ENCODE results near the gene SCN1B. TPM values are rescaled to one million over a fixed set of nuclear protein-coding genes. Genes with fewer than 3 reads are reported as not detected.
"Not testable (repeated sequence)": the region's sequence is repeated elsewhere in the genome, so short reads cannot be mapped to it uniquely, and the experiment has no call there.

Gene SCN1B
- total and polyA plus RNA-seq, 3 experiments from 2014 or later = 1.1 to 1.9 (median 1.3) TPM

- ChIA-PET CTCF (interaction anchor here (0.6 to 6.6 kb wide), 13 partner anchors 9 to 53 kb away, joined by 3 to 122 read pairs (median 4); partner anchors contain the start of gene GRAMD1A), POLR2A (interaction anchor here (0.6 to 4.3 kb wide), 7 partner anchors 9 to 42 kb away, joined by 3 to 48 read pairs (median 8); partner anchors contain the start of gene GRAMD1A)
- H3K4me3 Mint-ChIP-seq = peak overlapping the region; percentile 60 to 94 (median 81)
- Histone ChIP-seq H3K36me3 (ENCODE audit: insufficient read depth, low read length) (peaks cover 60% of the 10 kb centered on the region), H3K4me1 (ENCODE audit: insufficient read depth, low read length) (peaks cover 63% of the 10 kb centered on the region)
- H3K9me3 ChIP-seq (ENCODE audit: low read length); H3K27ac ChIP-seq (ENCODE audit: low read depth, low read length); DNase-seq; H3K27me3 Mint-ChIP-seq; H3K27me3 ChIP-seq (ENCODE audit: insufficient read depth, low read length, poor library complexity, severe bottlenecking); H3K9me3 Mint-ChIP-seq; H3K4me3 ChIP-seq (ENCODE audit: low read length): not testable (repeated sequence)
- H3K36me3 Mint-ChIP-seq = peaks cover 22 to 76% (median 23%) of the 10 kb centered on the region in 3 donors
- peak overlapping the region; percentile 90 to 99 (median 96) for H3K27ac Mint-ChIP-seq
- H3K4me1 Mint-ChIP-seq = peaks cover 60 to 80% (median 65%) of the 10 kb centered on the region in 3 donors
Measured at GRCh38 chr19:35014774-35015173, 15.5 kb upstream of the SCN1B start.

- H3K9me3 Mint-ChIP-seq = no peaks in the 10 kb centered on the region
- H3K36me3 ChIP-seq (ENCODE audit: insufficient read depth, low read length) = peaks cover 58% of the 10 kb centered on the region
- POLR2A ChIA-PET = interaction anchor here (0.6 to 4.3 kb wide), 3 partner anchors 10 to 30 kb away, joined by 4 to 48 read pairs (median 8); partner anchors contain the start of gene GRAMD1A
- DNase-seq = no peak
- H3K27me3 ChIP-seq (ENCODE audit: insufficient read depth, low read length, poor library complexity, severe bottlenecking) = no peaks in the 10 kb centered on the region
- H3K4me3 ChIP-seq (ENCODE audit: low read length) = no peak overlapping the region
- H3K36me3 Mint-ChIP-seq = peaks cover 22 to 76% (median 24%) of the 10 kb centered on the region in 3 donors
- CTCF ChIA-PET = interaction anchor here (1.2 to 6.6 kb wide), 4 partner anchors 9 to 52 kb away, joined by 4 to 122 read pairs (median 51); partner anchors contain the start of gene GRAMD1A
- H3K4me1 Mint-ChIP-seq = peaks cover 57 to 77% (median 62%) of the 10 kb centered on the region in 3 donors
- peak overlapping the region; percentile 60 to 99 (median 96) for H3K27ac Mint-ChIP-seq
- H3K27me3 Mint-ChIP-seq = peaks cover 0 to 1% of the 10 kb centered on the region in 2 donors
- no peak overlapping the region for H3K27ac ChIP-seq (ENCODE audit: low read depth, low read length)
- H3K4me1 ChIP-seq (ENCODE audit: insufficient read depth, low read length) = peaks cover 59% of the 10 kb centered on the region
- H3K4me3 Mint-ChIP-seq = peak overlapping the region in 1 of 7 donors; percentile 84
- H3K9me3 ChIP-seq (ENCODE audit: low read length) = no peaks in the 10 kb centered on the region
Measured at GRCh38 chr19:35015270-35015953, 14.9 kb upstream of the SCN1B start.

GRCh38 chr19:35015954-35016351, 14.3 kb upstream of the SCN1B start:
- H3K4me3 Mint-ChIP-seq = no peak overlapping the region
- H3K36me3 Mint-ChIP-seq = peaks cover 23 to 77% (median 28%) of the 10 kb centered on the region in 3 donors
- ChIA-PET CTCF (interaction anchor here (5.5 to 6.6 kb wide), 2 partner anchors 17 to 44 kb away, joined by 98 to 122 read pairs; partner anchors contain the start of gene GRAMD1A), POLR2A (interaction anchor here (1.0 kb wide), 1 partner anchor 11 kb away, joined by 3 read pairs; no protein-coding TSS in a partner anchor)
- peaks cover 53 to 74% (median 56%) of the 10 kb centered on the region in 3 donors for H3K4me1 Mint-ChIP-seq
- Histone ChIP-seq H3K9me3 (ENCODE audit: low read length) (no peaks in the 10 kb centered on the region), H3K4me3 (ENCODE audit: low read length) (no peak overlapping the region), H3K27me3 (ENCODE audit: insufficient read depth, low read length, poor library complexity, severe bottlenecking) (no peaks in the 10 kb centered on the region), H3K36me3 (ENCODE audit: insufficient read depth, low read length) (peaks cover 59% of the 10 kb centered on the region), H3K27ac (ENCODE audit: low read depth, low read length) (no peak overlapping the region), H3K4me1 (ENCODE audit: insufficient read depth, low read length) (peaks cover 53% of the 10 kb centered on the region)
- peak overlapping the region in 6 of 8 donors; percentile 22 to 92 (median 40) for H3K27ac Mint-ChIP-seq
- peaks cover 0 to 1% of the 10 kb centered on the region in 2 donors for H3K27me3 Mint-ChIP-seq
- H3K9me3 Mint-ChIP-seq = no peaks in the 10 kb centered on the region
- DNase-seq = no peak

GRCh38 chr19:35017507-35017906, 12.8 kb upstream of the SCN1B start:
- no peak for DNase-seq
- ChIA-PET POLR2A (interaction anchor here (0.6 kb wide), 1 partner anchor 178 kb away, joined by 3 read pairs; no protein-coding TSS in a partner anchor), CTCF (interaction anchor here (1.5 to 6.6 kb wide), 2 partner anchors 9 to 45 kb away, joined by 4 to 122 read pairs; no protein-coding TSS in a partner anchor)
- H3K27me3 ChIP-seq (ENCODE audit: insufficient read depth, low read length, poor library complexity, severe bottlenecking) = no peaks in the 10 kb centered on the region
- H3K36me3 ChIP-seq (ENCODE audit: insufficient read depth, low read length) = peaks cover 66% of the 10 kb centered on the region
- H3K27ac ChIP-seq (ENCODE audit: low read depth, low read length) = no peak overlapping the region
- H3K9me3 Mint-ChIP-seq = no peaks in the 10 kb centered on the region
- H3K36me3 Mint-ChIP-seq = peaks cover 24 to 77% (median 30%) of the 10 kb centered on the region in 3 donors
- H3K4me3 ChIP-seq (ENCODE audit: low read length) = no peak overlapping the region
- no peaks in the 10 kb centered on the region for H3K9me3 ChIP-seq (ENCODE audit: low read length)
- H3K27me3 Mint-ChIP-seq = peaks cover 0 to 1% of the 10 kb centered on the region in 2 donors
- H3K4me1 ChIP-seq (ENCODE audit: insufficient read depth, low read length) = peaks cover 38% of the 10 kb centered on the region
- peaks cover 37 to 61% (median 41%) of the 10 kb centered on the region in 3 donors for H3K4me1 Mint-ChIP-seq
- H3K27ac Mint-ChIP-seq = peak overlapping the region in 6 of 8 donors; percentile 47 to 83 (median 68)
- H3K4me3 Mint-ChIP-seq = no peak overlapping the region

- Histone ChIP-seq H3K27me3 (ENCODE audit: insufficient read depth, low read length, poor library complexity, severe bottlenecking) (no peaks in the 10 kb centered on the region), H3K27ac (ENCODE audit: low read depth, low read length) (no peak overlapping the region), H3K9me3 (ENCODE audit: low read length) (no peaks in the 10 kb centered on the region), H3K4me1 (ENCODE audit: insufficient read depth, low read length) (peaks cover 29% of the 10 kb centered on the region), H3K36me3 (ENCODE audit: insufficient read depth, low read length) (peaks cover 73% of the 10 kb centered on the region), H3K4me3 (ENCODE audit: low read length) (no peak overlapping the region)
- ChIA-PET POLR2A (no interaction called here), CTCF (no interaction called here)
- Mint-ChIP-seq H3K9me3 (no peaks in the 10 kb centered on the region), H3K27ac (peak overlapping the region in 7 of 8 donors; percentile 27 to 93 (median 57)), H3K4me3 (no peak overlapping the region), H3K27me3 (no peaks in the 10 kb centered on the region), H3K36me3 (peaks cover 24 to 79% (median 30%) of the 10 kb centered on the region in 3 donors), H3K4me1 (peaks cover 29 to 52% (median 32%) of the 10 kb centered on the region in 3 donors)
- DNase-seq = no peak
Measured at GRCh38 chr19:35018379-35018778, 11.9 kb upstream of the SCN1B start.

GRCh38 chr19:35019144-35019543, 11.1 kb upstream of the SCN1B start:
- H3K27ac Mint-ChIP-seq = no peak overlapping the region
- no peak for DNase-seq
- H3K36me3 ChIP-seq (ENCODE audit: insufficient read depth, low read length) = peaks cover 78% of the 10 kb centered on the region
- no peaks in the 10 kb centered on the region for H3K9me3 Mint-ChIP-seq
- peaks cover 21 to 45% (median 24%) of the 10 kb centered on the region in 3 donors for H3K4me1 Mint-ChIP-seq
- no peaks in the 10 kb centered on the region for H3K27me3 ChIP-seq (ENCODE audit: insufficient read depth, low read length, poor library complexity, severe bottlenecking)
- H3K9me3 ChIP-seq (ENCODE audit: low read length) = no peaks in the 10 kb centered on the region
- peaks cover 22% of the 10 kb centered on the region for H3K4me1 ChIP-seq (ENCODE audit: insufficient read depth, low read length)
- no peak overlapping the region for H3K4me3 ChIP-seq (ENCODE audit: low read length)
- no peaks in the 10 kb centered on the region for H3K27me3 Mint-ChIP-seq
- H3K36me3 Mint-ChIP-seq = peaks cover 24 to 87% (median 30%) of the 10 kb centered on the region in 3 donors
- H3K27ac ChIP-seq (ENCODE audit: low read depth, low read length) = no peak overlapping the region
- no peak overlapping the region for H3K4me3 Mint-ChIP-seq
- ChIA-PET POLR2A (no interaction called here), CTCF (no interaction called here)

GRCh38 chr19:35021016-35021415, 9.3 kb upstream of the SCN1B start:
- Histone ChIP-seq H3K9me3 (ENCODE audit: low read length) (no peaks in the 10 kb centered on the region), H3K27ac (ENCODE audit: low read depth, low read length) (no peak overlapping the region), H3K36me3 (ENCODE audit: insufficient read depth, low read length) (peaks cover 69% of the 10 kb centered on the region), H3K4me1 (ENCODE audit: insufficient read depth, low read length) (peaks cover 5% of the 10 kb centered on the region), H3K27me3 (ENCODE audit: insufficient read depth, low read length, poor library complexity, severe bottlenecking) (no peaks in the 10 kb centered on the region), H3K4me3 (ENCODE audit: low read length) (no peak overlapping the region)
- peaks cover 7 to 26% (median 8%) of the 10 kb centered on the region in 3 donors for H3K4me1 Mint-ChIP-seq
- H3K27ac Mint-ChIP-seq = peak overlapping the region in 5 of 8 donors; percentile 45 to 86 (median 75)
- CTCF ChIA-PET = interaction anchor here (1.2 kb wide), 1 partner anchor 14 kb away, joined by 3 read pairs; no protein-coding TSS in a partner anchor
- no peaks in the 10 kb centered on the region for H3K27me3 Mint-ChIP-seq
- H3K36me3 Mint-ChIP-seq = peaks cover 22 to 87% (median 22%) of the 10 kb centered on the region in 3 donors
- no peak for DNase-seq
- peak overlapping the region in 1 of 7 donors; percentile 27 for H3K4me3 Mint-ChIP-seq
- H3K9me3 Mint-ChIP-seq = no peaks in the 10 kb centered on the region
- POLR2A ChIA-PET = no interaction called here

GRCh38 chr19:35021596-35021995, 8.7 kb upstream of the SCN1B start:
- Histone ChIP-seq H3K4me3 (ENCODE audit: low read length) (no peak overlapping the region), H3K36me3 (ENCODE audit: insufficient read depth, low read length) (peaks cover 66% of the 10 kb centered on the region), H3K9me3 (ENCODE audit: low read length) (no peaks in the 10 kb centered on the region), H3K27me3 (ENCODE audit: insufficient read depth, low read length, poor library complexity, severe bottlenecking) (no peaks in the 10 kb centered on the region), H3K4me1 (ENCODE audit: insufficient read depth, low read length) (peaks cover 5% of the 10 kb centered on the region), H3K27ac (ENCODE audit: low read depth, low read length) (no peak overlapping the region)
- Mint-ChIP-seq H3K36me3 (peaks cover 22 to 89% (median 22%) of the 10 kb centered on the region in 3 donors), H3K9me3 (no peaks in the 10 kb centered on the region), H3K4me3 (no peak overlapping the region), H3K27ac (no peak overlapping the region), H3K27me3 (no peaks in the 10 kb centered on the region), H3K4me1 (peaks cover 5 to 24% (median 8%) of the 10 kb centered on the region in 3 donors)
- no peak for DNase-seq
- ChIA-PET CTCF (interaction anchor here (1.2 to 1.3 kb wide), 2 partner anchors 13 to 49 kb away, joined by 3 read pairs; no protein-coding TSS in a partner anchor), POLR2A (no interaction called here)
